ENCODE results near the gene CASK. TPM values are rescaled to one million over a fixed set of nuclear protein-coding genes. Genes with fewer than 3 reads are reported as not detected.

CASK gene
- total RNA-seq, 1 donor from 2014 or later = 56.1 TPM

- DNase-seq (ENCODE audit: low spot score) = no peak
Observed at GRCh38 chrX:41472231-41472815, 451.0 kb downstream of the CASK start.

GRCh38 chrX:41471786-41472185 lies 451.6 kb downstream of the CASK start:
- no peak for DNase-seq (ENCODE audit: low spot score)

- DNase-seq (ENCODE audit: low spot score) = no peak
Observed at GRCh38 chrX:41470706-41471105, 452.6 kb downstream of the CASK start.

GRCh38 chrX:41468647-41469323 lies 454.6 kb downstream of the CASK start:
- no peak for DNase-seq (ENCODE audit: low spot score)

Other genes with a start within 250 kb of the CASK start
- 20.9 TPM for gene GPR34, start 234.6 kb downstream of the CASK start, total RNA-seq
- gene GPR82, start 199.4 kb downstream of the CASK start, total RNA-seq = 1.2 TPM

Data from mucosa of gallbladder (tissue), 1 donor.